DMS53 treated with DMSO at 0.1 percent for 48 hours (cell line): ENCODE measurements around the gene GALM.
"Not testable (repeated sequence)": the region's sequence is repeated elsewhere in the genome, so short reads cannot be mapped to it uniquely, and the experiment has no call there.

Experiments used
- DNase-seq: peaks from one replicate; lab custom pipeline; 2025; ENCODE audit not compliant: unreplicated experiment; lab: John Stamatoyannopoulos, UW

GALM gene

DNA sequence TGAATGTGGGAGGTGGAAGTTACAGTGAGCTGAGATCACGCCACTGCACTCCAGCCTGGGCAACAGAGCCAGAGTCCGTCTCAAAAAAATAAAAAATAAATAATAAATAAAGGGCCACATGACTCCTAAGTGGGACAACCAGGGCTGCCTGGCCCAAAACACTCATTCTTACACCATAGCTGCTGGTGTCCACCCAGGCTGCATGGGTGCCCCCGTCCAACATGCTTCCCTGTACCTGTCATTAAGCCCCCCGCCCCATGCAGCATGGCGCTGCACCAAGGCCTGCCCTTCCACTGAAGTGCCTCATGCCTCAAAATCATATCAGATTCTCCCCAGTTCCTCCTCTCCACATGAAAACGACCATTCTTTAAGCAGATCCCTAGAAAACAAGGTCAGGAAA, 10.8 kb downstream of the GALM start:
- DNase-seq = no peak

DNA sequence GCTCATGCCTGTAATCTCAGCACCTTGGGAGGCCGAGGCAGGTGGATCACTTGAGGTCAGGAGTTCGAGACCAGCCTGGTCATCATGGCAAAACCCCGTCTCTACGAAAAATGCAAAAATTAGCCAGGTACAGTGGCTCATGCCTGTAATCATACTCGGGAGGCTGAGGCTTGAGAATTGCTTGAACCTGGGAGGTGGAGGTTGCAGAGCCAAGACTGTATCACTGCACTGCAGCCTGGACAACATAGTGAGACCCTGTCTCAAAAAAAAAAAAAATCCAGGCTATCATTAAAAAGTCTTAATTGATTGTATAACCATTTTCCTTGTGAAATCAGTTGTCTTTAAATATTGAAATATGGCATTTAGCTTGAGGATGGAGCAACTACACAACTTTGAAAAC, 15.0 kb downstream of the GALM start:
- not testable (repeated sequence) for DNase-seq

DNA sequence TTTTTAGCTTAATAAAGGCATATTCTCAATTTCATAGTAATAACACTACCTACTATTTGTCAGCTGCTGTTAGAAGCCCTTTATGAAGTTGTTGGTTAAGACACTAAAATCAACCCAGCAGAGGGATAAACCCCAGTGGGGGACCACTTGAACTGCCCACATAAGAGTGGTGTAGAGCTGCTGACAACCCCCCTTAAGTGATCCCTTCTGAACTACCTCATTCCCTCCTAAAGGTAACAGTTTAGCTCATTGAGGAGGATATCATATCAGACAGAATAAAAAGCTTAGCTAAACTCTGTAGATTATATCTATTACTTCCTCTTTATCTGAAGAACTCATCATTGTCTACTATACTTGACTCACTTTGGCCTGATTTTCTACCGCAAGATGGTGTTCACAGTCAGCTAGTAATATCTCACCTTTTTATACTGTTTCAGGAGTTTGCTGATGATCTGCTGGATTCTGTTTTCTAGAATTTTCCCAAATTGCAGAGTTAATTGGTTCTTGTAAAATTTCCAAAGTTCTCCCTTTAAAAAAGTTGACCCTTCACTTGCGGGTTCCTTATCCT, 16.2 kb downstream of the GALM start:
- DNase-seq = no peak

DNA sequence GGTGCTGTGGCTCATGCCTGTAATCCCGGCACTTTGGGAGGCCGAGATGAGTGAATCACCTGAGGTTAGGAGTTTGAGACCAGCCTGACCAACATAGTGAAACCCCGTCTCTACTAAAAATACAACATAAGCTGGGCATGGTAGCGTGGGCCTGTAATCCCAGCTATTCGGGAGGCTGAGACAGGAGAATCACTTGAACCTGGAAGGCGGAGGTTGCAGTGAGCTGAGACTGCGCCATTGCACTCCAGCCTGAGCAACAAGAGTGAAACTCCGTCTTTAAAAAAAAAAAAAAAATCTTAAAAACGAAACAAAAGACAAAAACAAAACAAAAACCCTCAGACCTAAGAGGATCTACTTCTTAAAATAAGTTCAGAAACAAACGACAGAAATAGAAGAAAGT, 16.7 kb downstream of the GALM start:
- not testable (repeated sequence) for DNase-seq

DNA sequence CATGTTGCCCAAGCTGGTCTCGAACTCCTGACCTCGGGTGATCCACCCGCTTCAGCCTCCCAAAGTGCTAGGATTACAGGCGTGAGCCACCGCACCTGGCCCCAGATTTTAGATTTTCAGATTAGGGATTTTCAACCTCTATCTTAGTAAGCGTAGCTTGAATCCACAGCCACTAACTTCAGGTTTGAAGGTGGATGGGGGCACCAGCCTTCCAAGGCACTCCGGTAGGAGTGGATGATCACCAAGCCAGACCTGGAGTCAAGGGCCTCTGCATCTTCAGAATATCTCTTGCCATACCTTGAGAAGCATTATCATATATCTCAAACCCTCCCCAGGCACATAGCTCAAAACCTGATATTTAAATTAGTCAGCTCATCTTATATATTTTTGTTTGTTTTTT, 17.9 kb downstream of the GALM start:
- DNase-seq = no peak

DNA sequence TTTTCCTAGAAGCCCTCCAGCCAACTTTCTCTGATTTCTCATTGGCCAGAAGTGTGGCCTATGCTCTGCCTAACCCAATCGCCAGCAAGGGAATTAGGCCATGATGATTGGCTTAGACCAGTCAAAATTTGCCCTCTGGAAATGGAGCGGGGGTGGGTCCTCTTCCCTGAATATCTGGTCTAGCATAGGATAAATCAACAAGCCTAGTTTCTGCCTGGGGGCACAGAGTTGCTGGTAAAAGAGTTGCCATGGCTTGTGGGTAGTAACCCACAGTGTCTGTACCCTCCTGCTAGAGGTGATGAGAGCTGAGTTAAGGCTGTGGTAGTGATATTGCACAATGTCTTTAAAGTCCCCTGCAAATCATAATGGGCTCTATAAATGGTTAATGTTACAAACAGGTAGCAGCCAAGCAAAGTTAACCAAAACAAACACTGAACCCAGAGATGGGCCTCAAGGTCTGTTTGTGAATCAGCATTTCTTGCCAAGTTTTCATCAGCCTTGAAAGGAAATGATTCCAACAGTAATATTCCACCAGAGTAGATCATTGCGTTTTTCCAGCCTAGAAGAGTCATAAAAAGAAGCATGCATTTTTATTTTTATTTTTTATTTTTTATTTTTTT, 19.3 kb downstream of the GALM start:
- no peak for DNase-seq

DNA sequence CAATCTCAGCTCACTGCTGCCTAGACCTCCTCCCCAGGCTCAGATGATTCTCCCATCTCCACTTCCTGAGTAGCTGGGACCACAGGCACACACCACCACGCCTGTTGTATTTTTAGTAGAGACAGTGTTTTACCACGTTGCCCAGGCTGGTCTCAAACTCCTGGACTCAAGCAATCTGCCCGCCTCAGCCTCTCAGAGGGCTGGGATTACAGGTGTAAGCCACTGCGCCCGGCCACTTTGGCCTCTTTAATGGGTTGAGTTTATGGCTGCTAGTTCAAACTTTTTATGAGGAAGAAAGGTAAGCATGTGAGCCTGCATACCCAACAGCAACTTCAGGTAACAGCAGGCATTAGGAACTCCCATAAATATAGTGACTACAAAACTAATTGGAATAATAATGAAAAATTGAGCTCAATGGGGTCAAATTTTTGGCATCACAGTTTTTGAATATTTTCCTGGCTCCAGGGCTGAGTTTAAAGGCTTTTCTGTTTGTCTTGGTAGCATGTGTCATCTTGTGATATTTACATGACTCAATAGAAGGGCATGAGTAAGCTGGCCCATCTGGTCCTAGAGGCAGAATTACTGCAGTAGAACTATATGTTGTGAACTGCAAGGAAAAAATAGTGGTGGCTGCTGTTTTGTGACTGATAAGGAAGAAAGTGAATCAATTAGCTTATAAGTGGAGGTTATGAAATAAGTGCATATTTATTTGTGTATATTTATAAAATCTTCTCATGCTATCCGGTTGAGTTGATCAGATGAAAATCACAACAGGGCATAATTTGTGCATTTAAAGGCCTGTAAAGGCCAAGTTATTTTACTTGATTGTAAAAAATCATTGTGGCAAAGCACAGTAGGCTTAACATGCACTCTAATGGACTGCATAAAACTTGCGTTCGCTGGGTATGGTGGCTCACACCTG, 24.8 kb downstream of the GALM start:
- DNase-seq = peak; percentile 74

DNA sequence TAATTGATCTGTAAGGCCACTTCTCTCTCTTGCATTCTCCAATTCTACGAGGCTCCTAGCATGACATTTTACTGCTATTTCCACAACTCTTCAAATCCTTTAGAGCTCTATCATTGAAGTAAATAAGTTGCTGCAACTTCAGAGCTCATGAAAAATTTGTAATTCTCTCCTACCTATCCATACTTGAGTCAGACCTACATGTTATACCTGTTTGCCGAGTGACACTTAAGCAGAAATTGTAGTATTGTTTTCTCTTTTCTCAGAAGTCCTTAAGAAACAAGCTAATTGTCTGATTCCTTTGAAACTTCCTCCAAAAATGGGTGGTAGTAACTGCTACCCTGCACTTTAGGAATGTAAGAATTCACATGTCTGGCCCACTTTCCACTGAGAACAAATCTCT, 26.1 kb downstream of the GALM start:
- DNase-seq = no peak

DNA sequence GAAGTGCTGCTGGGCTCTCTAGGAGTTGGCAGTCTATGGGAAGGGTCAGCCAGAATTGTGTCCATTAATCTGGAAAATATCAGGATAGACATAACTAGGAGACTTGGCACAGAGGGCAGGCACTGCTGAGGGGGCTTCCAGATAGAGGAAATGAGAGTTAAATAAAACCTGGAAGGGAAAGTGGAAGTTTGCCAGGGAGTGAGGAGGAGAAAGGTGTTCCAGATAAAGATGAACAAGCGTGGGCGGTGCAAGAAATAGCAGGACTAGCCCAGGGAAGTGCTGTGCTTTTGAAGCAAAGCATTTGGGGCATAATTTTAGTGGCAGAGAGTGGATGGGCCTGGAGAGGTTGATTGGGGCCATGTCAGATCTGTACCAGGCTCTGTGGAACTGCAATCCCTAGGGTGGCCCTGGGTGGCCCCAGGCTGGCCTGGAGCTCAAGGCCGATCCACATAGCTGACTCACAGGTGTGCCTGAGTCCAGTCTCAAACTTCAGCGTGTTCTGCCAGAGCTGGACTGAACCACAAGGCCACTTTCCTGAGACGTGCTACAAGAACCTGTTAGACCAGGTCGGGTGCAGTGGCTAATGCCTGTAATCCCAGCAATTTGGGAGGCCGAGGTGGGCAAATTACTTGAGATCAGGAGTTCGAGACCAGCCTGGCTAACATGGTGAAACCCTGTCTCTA, 26.9 kb downstream of the GALM start:
- no peak for DNase-seq

DNA sequence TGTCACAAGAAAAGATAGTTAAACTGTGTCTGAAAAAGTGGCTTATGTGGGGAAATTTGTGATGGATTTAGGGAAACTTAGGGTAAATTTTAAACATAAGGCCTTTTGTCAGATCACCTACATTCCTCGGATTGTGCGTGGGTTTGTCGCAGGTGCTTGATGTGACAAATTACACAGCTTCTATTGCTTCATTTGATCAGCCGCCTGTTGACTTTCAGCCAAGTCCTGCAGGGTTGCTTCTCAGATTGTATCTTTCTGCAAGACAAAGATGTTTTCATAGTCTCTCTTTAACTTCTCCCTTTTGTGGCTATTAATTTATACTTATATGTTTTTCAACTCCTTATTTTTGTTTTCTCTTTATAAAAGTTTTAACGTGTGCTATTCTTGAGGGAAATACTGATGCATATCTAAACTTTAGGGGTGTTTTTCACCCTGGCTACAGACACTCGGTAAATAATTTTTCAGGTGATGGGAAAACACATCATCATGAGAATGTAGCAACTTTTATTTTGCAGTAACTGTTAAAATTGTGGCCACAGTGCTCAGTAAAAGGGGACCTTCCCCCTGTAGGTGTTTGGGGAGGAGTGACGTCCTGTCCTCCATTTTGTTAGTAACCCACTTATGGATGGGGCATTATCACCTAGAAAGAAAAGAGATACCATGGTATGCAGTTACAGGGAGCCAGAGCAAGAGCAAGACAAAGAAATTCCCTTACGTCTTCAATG, 31.4 kb downstream of the GALM start:
- DNase-seq = no peak

DNA sequence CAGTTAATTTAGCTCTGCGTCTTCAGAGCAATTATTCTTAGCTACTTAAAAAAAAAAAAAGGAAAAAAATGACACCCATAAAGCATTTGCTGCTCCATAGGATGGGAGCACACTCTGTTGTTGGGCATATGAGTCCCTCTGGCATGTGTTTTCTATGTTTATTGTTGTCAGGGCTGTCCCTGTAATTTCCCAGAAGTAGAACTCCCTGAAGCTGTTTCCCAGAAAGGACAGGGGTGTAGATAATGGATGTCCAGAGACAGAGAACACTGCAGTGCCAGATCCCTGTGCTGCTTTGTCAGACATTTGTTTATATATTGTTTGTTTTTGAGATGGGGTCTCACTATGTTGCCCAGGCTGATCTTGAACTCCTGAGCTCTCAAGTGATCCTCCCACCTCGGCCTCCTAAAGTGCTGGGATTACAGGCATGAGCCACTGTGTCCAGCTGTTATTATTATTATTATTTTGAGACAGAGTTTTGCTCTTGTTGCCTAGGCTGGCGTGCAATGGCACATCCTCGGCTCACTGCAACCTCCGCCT, 32.6 kb downstream of the GALM start:
- no peak for DNase-seq

DNA sequence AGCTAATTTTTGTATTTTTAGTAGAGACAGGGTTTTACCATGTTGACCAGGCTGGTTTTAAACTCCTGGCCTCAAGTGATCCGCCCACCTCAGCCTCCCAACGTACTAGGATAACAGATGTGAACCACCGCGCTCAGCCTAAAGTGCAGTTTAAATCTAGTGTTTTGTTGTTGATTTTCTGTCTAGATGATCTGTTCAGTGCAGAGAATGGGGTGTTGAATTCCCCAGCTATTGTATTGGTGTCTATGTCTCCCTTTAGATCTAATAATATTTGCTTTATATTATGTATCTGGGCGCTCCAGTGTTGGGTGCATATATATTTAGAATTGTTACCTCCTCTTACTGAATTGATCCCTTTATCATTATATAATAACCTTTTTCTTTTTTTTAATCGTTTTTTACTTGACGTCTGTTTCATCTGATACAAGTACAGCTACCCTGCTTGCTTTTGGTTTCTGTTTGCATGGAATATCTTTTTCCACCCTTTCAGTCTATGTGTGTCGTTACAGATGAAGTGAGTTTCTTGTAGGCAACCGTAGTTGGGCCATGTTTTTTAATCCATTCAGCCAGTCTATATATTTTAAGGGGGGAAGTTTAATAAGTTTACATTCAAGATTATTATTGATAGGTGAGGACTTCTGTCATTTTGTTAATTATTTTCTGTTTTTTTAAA, 34.3 kb downstream of the GALM start:
- DNase-seq = no peak

DNA sequence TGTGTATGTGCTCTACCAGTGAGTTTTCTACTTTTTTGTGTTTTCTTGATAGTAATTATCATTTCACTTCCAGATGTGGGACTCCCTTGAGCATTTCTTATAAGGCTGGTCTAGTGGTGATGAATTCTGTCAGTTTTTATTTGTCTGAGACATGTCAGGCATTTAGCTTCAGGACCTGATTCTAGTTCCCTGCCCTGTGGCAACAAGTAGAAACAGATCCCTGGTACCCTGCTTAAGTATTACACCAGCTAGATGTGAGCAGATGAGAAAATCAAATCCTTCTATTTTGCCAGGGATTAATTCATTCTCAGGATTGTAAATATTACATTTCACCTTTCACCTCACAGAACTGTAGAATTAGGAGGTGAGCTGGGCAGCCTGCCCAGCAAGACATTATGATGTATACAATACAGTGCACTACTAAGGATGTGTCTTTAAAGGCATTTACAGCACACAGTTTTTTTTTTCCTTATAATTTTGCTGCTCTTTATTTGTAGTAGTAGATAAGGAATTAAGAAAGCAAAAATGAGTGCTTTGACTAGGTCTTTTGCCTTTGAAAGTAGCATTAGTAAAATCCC, 35.1 kb downstream of the GALM start:
- DNase-seq = no peak

DNA sequence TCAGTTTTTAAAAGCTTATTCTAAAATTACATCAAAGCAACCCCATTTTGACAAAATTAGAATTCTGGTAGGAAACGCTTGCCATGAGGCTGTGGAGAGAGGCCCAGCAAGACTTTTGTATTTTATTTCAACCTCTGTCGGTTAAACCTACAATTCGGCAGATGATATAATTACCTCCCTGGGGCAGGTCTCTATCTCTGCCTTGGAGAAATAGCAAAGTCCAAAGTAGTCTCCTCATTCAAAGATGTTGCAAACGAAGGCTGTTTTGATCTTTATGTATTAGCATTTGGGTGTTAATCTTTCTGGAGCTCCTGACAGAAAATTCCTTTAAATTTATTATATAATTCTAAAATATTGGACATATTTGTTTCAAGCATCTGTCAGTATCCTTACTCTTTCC, 35.6 kb downstream of the GALM start:
- no peak for DNase-seq

DNA sequence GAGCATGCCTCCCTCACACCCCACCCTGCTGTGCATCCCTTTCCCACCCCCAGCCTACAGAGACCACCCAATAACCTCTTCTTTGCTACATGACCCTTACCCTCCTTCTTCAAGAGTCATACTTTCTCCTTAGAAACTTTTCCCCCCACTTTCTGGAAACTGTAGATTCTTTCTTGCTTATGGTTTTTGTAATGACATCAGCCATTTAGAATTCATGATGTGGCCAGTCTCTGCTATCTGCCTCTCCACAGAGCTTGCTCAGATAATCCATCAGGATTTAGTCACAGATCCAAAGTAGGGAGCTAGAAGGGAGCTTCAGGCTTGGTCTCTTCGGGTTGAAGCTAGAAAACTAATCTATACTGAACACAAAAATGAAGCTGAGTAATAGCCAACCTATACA, 36.5 kb downstream of the GALM start:
- DNase-seq = no peak

DNA sequence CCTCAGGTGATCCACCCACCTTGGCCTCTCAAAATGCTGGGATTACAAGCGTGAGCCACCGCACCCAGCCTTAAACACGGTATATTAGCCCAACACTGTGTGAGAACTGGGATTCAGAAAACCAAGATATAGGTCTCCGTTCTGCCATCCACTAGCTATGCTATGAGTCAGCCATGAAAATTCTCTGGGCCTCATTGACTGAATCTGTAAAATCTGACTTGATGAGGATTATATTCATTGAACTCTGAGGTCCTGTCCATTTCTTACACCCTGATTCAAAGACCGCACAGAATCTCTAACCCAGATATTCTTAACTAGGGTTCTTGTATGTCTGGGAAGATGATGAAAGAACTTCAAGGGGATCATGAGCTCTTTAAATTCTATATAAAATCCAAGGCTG, 37.4 kb downstream of the GALM start:
- not testable (repeated sequence) for DNase-seq

DNA sequence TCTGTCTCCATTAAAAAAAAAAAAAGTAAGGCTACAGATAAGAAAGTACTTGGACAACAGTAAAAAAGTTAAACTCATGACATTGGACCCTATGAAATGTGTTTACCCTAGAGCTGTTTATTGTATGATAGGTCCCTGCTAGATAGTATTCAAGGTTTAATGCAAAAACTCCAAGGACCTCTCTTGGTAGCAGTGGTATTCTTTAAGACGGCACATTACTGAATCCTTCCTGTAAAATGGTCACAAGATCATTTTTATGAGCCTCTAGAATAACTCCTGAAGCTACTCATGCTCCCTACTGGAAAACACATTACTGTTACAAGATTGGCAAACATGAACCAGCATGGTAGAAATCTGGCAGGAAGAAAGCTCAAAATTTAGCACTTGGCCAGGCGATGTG, 38.8 kb downstream of the GALM start:
- no peak for DNase-seq

DNA sequence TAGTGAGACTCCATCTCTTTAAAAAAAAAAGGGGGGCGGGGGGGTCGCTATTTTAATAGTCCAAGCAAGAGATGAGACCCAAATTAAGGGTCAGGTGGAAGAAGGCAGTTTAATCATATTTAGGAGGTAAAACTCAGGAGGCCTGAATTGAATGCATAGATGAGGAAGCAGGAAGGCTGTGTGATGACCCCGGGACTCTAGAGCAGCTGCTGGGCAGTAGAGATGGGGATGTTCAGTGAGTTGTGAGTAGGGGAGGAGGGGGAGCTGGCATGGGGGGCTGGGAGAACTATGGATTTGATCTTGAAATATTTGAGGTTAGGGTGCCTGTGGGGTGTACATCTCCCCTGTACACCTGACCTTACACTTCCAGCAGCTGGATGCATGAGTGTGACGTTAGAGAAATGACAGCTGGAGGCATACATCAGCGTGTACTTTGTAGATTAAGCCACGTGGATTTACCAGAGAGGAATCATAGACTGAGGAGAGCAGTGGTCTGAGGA, 41.0 kb downstream of the GALM start:
- no peak for DNase-seq

DNA sequence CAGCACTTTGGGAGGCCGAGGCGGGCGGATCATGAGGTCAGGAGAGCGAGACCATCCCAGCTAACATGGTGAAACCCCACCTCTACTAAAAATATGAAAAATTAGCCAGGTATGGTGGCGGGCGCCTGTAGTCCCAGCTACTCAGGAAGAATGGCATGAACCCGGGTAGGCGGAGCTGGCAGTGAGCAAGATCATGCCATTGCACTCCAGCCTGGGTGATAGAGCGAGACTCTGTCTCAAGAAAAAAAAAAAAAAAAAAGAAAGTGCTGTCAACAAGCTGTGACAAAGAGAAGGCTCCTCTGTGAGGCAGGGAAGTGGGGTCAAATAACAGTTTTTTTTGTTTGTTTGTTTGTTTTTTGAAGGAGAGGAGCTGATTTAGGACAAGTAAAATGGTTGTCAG, 42.6 kb downstream of the GALM start:
- DNase-seq = not testable (repeated sequence)
